ENCODE data around the gene PABPN1.

DNA sequence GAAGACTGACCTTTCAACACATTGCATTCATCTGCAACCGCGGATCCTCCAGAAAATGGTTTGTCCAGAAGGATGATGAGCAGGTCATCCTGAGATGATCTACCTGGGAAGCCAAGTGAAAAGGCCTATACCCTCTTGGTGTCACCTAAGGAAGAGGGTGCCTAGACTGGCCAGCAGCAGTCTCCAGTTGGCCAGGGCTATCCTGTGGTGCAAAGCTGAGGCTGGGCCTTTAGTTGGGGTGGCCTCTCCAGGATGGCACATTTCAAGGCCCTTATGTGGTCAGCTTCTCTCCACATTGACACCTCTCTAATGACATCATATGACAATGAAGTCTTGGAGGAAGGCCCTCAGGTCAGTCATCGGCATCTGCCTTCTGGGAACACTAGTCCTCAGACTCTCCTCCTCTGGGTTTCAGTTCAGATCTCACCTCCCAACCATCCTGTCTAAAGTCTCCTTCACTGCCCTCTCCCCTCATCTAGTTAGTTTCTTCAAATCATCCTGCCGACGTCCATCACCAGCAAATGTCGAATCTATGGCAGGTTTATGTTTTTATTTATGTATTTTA, 34.7 kb downstream of the PABPN1 start:
- TF ChIP-seq, protein P1, sequence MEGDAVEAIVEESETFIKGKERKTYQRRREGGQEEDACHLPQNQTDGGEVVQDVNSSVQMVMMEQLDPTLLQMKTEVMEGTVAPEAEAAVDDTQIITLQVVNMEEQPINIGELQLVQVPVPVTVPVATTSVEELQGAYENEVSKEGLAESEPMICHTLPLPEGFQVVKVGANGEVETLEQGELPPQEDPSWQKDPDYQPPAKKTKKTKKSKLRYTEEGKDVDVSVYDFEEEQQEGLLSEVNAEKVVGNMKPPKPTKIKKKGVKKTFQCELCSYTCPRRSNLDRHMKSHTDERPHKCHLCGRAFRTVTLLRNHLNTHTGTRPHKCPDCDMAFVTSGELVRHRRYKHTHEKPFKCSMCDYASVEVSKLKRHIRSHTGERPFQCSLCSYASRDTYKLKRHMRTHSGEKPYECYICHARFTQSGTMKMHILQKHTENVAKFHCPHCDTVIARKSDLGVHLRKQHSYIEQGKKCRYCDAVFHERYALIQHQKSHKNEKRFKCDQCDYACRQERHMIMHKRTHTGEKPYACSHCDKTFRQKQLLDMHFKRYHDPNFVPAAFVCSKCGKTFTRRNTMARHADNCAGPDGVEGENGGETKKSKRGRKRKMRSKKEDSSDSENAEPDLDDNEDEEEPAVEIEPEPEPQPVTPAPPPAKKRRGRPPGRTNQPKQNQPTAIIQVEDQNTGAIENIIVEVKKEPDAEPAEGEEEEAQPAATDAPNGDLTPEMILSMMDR (IDR thresholded peaks at IDR 0.05): no peak
- TF ChIP-seq POLR2A (IDR thresholded peaks at IDR 0.05): no peak

Data from uterus (tissue), 2 donors.